HG02973 (cell line): Measurements from ENCODE around the gene NELL1.

ENCODE experiments used
- ATAC-seq: cut with Tn5 transposase; IDR thresholded peaks from one replicate; pipeline ENCODE4 v1.9.1; 2021; ENCODE audit warnings: moderate library complexity; ENCODE audit not compliant: unreplicated experiment

Gene NELL1

DNA sequence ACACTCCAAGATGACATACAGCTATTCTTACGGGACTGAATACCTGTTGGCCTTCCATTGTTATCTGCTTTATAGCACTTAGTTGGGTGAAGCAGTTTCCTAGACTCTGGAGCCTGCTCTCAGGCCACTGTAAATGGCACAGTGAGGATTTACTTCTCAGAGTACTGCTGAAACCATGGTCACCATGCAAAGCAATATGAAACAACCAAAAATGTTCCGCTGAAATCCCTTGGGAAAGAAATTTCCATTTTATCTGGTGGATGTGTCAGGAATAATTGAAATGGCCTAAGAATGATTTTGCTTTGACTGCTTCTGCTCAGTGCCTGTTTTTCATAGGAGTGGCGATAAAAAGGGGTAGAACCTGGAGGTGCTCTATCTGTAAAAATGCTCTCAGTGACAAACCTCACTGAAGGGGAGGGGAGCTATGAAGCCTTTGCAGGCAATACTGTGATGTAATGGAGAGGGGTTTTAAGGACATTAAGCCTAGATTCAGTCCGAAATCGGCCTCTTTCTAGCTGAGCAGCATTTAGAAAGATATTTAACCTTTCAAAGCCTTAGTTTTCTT, 871.9 kb downstream of the NELL1 start:
- ATAC-seq = no peak

DNA sequence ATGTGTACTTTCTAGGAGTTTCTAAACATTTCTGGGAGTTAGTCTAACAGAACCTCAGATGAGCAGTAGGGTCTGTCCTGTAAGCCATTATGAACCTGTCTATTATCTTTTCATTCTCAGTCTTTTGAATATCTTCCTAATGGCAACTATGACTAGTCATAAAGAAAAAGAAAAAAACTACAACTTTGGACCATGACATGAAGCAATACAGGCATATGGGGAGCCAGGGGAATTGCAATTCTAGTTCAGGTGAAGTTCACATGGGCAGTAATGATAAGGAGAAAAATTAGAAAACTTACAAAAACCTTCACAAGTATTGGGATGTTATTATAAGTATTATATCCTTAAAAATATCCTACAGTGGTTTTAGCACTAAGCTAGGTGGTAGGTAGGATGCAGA, 874.5 kb downstream of the NELL1 start:
- ATAC-seq = no peak

DNA sequence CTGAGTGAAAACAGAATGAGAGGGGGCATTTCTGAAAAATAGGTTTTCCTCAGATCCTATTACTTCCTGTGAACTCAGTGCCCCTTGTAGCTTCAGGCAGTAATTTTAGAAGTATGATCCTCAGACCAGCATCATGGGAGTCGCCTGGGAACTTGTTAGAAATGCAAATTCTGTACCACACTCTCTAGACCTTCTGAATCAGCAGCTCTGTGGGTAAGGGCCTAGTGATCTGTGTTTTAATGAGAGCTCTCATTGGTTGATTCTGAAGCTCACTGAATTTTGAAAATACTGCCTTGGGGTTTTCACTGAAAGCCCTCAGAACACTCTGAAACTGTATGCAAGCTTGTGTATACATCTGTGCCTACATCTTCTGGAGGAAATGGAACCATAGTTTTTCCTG, 876.3 kb downstream of the NELL1 start:
- ATAC-seq = no peak

DNA sequence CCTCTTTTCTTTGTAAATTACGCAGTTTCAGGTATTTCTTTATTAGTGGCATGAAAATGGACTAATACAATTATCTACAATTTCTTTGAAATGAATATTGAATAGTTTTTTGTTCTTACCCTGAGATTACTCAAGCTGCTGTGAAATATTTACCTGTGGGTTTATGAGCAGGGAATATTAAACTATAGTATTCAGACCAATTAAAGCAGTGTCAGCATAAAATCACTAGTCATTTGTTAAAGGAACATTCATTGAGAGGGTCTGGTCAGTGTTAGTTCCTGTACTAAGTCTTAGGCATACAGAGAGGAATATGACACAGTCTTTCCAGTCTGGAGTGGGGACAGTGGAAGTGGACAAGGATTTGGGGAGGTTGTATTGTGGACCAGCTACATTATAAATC, 877.3 kb downstream of the NELL1 start:
- no peak for ATAC-seq

DNA sequence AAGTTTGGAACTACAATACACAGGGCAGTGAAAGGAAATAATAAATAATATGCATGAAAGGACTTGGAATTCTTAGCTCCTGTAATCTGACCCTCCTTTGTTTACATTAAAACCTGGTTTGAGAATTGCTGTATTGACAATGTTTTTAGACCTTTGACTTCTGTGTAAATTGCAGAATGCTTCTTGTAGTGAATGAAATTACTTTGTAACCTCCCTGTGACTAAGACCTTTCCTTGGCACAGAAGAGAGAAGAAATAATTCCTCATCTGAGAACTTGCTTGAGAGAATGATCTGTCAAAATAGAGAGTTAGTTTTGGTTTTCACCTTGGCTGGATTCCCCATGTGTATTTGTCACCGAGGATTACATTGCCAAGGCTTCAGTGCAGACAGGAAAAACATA, 883.5 kb downstream of the NELL1 start:
- no peak for ATAC-seq

DNA sequence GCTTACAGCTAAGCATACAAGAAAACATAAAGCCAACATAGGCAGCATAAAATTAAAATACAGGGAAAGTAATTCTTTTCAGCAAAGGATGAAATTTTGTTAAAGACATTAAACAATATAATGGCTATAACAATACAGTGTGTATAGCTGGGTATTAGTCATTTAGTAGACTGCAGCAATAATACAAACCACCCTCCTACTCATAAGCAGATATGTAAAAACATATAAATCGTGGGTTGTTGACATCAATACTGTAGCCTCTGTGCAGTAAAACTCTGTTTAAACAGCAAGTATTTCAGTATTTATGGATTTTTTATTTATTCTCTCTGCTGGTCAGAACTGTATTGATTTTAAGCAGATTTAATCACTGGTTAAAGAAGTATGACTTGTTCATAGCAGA, 884.4 kb downstream of the NELL1 start:
- no peak for ATAC-seq

DNA sequence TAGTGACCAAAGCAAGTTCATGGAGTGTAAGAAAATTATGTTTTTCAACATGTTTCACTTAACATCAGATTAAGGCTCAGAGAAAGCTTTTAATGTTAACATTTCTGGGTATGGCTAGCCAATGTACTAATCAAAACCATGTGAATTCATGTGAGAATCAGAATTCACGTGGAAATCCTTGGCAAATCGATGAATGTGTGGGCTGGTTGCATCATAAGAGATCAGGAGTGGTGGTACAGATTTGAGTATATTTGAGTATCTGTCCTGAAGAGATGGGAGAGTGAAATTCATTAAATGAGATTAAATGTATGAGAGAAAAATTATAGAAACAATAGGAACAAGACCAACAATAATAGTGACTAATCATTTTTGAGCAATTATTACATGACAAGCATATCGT, 884.9 kb downstream of the NELL1 start:
- ATAC-seq = no peak

DNA sequence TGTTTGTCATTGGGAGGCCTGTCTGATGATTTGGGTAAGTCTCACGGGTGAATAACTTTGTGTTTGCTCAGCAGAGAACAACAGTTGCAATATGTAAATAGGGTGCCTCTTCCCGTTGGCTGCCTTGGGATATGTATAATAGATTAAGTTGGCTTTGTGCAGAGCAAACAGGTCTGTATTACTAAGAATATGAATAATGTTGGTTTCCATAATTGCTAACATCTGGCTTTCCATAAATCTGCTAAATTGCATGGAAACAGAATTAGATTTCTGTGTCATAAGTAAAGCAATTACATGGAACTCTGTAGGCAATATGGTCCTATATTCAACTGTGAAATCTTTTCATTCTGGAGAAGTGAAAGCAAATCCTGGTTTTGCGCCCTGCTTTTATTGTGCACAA, 887.5 kb downstream of the NELL1 start:
- no peak for ATAC-seq

DNA sequence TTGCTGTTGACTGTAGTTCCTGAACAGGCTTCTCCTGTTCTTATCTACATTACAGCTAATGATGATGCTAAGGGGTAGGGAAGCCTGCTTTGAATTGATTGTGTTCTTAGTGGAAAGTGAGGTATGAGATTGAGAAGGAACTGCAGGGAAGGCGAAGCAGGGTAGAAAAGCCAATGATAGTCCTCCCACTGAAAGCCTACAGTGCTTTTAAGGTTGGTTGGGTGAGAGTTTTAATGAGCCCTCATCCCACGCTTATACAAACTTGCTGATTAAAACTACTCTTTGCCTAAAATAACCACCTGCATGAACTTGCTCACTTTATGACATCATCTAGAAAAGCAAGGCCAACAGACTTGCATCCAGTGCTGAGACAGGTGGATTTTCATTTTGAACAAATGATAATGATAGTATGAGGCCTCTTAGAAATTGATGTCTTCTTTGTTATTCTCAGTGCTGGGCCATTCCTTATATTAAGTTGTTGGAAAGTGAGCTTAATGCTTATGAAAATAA, 891.1 kb downstream of the NELL1 start:
- ATAC-seq = no peak

DNA sequence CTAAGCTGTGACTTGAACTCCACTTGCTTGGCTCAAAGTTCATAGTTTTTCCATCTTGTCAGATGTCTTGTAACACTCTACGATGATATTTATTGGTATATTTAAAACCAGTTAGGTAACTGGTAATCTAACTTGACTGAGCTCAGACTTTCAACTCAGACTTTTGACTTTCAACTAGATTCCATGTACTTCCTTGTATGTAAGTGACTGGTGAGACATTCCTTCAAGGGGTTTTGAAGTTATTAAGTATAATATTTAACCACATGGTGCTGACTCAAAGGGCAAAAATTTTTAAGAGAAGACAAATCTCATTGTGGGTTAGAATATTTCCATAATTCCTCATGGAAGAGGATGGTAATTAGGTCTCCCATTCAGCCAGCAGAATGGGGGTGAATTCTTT, 892.2 kb downstream of the NELL1 start:
- ATAC-seq = no peak

DNA sequence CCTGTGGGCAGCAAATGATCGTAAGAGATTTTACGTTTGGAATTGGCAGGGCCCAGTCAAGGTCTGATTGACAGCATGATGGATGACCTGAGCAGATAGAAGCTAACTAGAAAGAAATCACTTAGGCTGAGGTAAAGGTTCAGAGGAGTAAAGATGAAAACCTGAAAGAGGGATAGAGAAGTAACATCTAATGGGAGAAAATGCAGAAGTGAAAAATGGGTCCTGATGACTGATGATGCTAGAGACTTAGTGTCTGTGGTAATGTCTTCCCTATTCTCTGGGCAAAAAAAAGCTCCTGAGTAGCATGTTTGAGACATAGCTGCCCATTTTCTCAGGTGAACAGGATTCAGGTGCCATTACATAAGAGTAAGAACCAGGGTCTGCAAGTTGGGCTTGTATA, 894.7 kb downstream of the NELL1 start:
- no peak for ATAC-seq

DNA sequence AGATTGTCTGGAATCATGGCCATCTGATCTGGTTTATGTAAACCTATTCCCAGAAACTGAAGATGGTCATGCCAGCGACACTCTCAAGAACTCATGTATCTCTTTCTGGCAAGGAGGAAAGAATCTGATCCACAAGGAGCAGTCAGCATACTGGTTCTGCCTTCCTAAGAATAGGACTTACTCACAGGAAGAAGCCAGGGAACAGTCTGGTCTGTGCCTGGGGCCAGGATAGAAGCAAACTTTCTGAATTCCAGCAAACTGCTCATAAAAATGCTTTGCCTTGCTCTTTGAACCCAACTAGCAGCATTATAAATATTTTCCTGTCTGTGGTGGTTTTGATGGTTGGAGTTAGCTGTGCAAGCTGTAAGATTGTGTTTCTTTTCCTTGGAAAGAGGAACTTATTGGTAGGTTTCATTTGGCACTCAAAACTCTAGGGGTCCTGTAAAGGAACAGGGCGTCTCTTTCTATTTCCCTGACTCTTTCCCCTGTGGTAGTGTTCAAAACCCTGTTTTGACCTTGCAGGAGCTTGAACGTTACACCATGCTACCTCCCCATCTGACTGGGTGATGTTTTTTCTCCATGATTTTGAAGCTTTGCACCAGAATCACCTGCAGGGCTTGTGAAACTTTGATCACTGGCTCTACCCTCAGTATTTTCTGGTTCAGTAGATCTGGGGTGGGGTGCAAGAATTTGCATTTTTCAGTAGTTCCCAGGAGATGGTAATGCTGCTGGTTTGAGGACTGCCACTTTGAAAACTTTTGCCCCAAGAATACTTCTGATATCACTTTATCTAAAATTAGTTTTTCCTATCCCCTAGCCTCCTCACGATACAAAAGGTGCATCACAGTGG, 895.7 kb downstream of the NELL1 start:
- ATAC-seq = no peak

DNA sequence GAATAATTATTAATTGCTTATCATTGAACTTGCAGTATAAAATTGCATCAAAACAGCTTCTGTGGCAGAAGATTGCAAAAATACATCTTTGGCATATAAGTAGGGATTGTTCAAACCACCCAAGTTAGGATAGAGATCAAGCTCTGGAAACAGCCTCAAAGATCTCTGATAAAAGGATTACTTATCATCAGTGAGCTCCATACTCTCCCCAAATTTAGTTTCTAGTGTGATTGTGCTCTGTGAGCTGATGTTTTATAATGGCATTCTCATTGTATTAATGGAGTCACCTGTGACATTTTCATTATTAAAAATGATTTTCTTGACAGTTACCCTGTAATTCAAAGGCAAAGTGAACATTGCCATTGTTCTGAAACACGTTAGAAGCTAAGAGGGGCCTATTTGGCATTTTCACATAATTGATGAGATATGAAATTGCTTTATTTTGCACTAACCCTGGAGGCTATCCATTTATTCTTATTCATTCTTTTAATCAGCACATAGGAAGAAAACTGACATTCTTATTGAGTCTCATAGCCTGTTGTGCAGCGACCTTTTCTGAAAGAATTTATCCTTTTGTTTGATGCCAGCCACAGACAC, 897.2 kb downstream of the NELL1 start:
- ATAC-seq = no peak

DNA sequence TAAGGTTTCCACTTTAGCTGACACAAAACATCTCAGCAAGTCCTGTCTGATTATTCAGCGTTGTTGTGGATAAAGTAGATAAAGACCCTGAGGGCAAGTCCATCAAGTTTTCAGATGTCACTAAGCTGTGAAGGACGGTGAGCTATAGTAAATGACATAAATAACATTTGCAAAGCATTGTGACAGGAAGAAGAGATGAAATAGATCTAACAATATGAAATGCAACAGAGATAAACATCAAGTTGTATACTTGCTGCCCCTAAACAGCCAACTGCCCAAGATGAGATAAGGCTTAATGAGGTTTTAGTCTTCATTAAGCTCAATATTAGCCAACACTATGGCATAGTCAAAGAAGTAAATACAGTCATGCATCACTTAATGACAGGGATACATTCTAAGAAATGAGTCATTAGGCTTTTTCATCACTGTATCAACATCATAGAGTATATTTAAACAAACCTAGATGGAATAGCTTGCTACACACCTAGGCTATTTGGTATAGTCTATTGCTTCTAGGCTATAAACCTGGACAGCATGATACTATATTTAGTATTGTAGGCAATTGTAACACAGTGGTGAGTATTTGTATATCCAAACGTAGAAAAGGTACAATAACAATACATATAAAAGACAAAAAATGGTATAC, 898.4 kb downstream of the NELL1 start:
- ATAC-seq = no peak

DNA sequence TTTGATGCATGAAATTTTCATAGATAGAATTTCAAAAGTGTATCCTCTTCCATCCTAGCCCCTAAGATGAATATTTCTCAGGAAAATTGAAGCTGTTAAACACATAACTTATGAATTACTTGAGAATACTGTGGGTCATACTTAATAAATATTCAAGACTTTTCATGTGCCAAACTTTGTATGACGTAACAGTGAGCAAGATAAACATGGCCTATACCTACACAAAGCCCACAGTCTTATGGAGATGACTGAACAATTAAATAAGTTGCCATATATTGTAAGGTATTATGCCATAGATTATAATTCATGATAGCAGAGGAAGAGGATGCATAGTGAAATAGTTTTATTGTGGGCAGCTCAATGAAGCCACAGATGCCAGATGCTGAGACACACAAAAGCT, 902.8 kb downstream of the NELL1 start:
- no peak for ATAC-seq

DNA sequence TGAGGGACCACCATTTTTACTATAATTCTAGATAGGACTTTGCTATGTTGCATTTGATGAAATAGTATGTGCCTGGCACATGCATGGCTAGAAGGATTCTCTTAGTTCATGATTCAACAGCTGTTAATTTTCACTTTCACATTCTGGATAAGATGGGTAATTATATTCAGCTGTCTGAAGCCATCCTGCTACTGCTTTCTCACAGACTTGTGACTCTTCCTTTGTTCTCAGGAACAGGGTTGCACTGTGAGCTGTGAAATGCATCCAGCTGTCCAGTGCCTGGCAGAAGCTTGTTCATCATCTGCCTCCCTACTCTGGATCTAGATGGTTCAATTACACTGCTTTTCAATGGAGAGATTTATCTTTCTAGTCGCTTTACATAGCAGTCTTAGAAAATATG, 913.4 kb downstream of the NELL1 start:
- no peak for ATAC-seq

DNA sequence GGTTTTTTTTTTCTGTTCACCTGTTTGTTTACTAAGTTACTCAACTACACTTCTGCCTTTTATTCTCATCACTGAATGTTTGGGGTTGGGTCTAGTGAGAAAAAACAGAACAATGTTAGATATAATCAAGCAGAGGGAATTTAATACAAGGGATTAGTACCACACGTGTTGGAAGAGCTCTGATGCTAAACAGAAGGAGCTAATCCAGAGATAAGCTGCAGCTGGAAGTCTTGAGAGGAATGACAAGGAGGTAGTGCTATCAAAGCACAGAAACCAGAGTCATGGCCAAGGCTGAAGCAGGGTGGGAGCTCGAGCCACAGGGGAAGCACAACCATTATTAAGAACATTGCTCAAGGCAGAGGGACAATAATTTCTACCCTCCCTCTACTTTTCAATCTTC, 919.4 kb downstream of the NELL1 start:
- no peak for ATAC-seq

DNA sequence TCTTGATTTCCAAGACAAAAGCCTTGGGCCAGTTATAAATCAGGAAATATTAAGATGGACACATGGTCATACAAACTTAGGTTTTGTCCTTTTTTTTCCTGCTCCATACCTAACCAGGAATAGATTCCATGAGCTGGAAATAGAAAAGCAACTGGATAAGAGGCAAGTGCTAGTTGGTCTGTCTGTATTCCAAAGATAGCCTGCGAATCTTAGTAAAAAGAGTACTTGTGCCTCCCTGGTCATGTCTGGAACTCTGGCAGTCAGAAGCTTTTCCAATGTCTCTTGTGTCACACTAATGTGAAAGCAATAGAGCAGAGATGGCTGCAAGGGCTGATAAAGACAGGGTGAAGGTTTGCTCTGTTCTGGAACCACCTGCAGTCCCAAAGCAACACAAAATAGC, 933.3 kb downstream of the NELL1 start:
- ATAC-seq = no peak

DNA sequence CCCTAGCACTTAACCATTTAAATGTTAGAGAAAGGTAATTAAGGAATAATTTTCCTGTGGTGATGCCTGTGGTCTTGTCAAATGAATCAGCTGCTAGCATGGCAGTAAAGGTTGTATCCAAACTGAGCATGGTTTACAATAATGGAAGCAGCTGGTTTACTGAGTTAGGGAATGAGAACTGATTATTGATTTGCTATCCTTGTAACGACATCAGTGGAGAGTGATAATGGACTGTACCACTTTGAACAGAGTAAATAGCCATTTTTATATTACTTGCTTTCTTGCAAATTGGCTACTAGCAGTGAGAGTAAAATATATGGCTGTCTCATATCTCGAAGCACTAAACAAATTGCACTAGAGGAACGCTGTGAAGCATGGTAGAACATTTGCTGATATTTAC, 934.5 kb downstream of the NELL1 start:
- no peak for ATAC-seq

DNA sequence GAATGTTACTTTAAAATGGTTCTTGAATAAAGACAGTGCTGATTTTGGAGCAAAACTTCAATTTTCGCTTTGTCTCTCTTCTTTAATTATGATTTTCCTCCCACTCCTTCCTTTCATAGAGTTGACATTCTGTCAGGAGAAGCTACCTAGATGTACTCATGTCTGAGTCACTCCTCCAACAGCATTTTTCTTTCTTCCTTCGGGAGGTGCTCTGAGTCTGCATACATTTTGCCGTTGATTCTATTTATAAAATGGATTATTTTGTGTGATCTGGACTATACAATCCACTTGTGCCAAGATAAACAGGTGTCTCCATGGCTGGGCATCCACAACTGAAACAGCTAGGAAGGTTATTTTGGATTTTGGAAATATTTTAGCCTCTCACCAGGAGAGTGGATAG, 935.2 kb downstream of the NELL1 start:
- ATAC-seq = no peak

DNA sequence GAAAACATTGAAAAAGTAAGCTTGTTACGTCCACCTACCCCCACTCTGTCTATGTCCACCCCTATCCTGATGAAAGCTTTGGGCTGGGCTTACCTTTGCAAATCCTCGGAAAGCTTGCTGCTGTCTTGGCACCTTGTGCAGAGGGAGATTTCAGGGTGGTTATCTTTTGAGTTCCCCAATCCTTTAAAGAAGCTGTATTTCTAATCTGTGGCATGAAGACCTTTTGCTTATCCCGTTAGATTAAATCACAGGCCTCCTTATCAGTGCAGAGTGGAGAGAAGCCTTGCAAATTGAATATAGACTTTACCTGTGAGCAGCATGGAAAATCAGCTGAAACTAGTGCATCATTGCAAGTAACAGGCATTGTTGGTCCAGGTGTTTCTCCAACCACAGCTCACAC, 942.9 kb downstream of the NELL1 start:
- no peak for ATAC-seq

DNA sequence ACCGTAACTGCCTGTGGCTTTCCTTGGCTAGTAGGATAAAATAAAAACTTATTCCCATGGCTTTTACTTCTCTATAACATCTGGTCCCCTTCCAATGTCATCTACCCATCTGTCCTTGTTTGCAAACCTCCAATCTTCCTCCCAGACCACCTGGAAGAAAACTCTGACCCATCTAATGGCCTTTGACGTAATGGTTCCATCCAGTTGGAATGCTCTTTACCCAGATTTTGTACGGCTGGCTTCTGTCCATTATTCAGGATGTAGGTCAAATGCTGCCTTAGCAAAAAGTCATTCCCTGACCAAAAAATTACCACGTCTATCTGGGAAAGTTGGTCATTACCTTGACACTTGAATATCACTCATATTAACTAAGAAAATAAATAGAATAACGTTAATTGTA, 945.6 kb downstream of the NELL1 start:
- ATAC-seq = no peak
